Stimulated activated CD4-positive, alpha-beta T cell treated with anti-CD3 and anti-CD28 coated beads, Interleukin-2, amount 100 ng/mL, for 48 hours (primary cell): Measurements from ENCODE around the gene RASA1.
"Not testable (repeated sequence)": the region's sequence is repeated elsewhere in the genome, so short reads cannot be mapped to it uniquely, and the experiment has no call there.

ENCODE experiments used
- DNase-seq, 2 donors: peaks; one replicate each; pipeline ENCODE4 v3.0.0-alpha.2; 2020

The RASA1 gene

GRCh38 chr5:87267574-87268125 is at the start of gene RASA1:
RASA1 (plus strand) TSS chr5:87267883; CDS start chr5:87268452, 569 bp downstream.
- DNase-seq: peak; percentile 80 to 84

DNA sequence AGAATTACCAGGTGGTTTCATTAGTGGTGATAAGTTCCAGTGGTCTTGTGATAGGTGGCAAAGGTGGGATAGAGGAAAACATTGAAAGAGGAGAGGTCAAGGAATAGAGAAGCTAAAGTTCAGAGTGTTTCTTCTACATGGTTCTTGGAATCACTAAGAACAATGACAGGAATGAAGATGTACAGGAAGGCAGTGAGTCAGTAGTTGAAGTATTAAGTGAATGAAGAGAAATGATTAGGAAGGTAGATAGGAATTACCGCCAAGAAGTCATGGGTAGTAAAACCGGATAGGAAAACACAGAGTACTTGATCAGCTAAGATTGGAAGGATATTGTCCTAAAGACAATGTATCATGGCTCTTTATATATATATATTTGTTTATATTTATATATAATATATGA is 37.9 kb upstream of the RASA1 start:
- DNase-seq: no peak

GRCh38 chr5:87231037-87231808 is 36.5 kb upstream of the RASA1 start:
- no peak for DNase-seq

DNA sequence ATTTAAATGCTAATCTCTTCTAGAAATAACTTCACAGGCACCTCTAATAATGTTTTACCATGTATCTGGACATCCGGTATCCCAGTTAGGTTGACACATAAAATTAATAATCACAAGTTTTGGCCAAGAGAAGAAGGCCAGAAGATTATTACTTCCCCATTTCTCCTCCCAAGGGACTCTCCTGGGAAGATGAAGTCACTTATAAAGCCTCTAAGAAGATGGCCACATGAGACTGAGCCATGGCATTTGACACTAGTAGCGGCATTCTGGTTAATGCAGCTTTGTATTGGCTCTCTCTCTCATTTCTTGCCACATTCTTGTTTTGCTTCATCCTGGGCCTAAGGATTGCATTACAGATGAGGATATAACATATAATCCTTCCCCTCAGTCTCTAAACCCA is 34.5 kb upstream of the RASA1 start:
- no peak for DNase-seq

DNA sequence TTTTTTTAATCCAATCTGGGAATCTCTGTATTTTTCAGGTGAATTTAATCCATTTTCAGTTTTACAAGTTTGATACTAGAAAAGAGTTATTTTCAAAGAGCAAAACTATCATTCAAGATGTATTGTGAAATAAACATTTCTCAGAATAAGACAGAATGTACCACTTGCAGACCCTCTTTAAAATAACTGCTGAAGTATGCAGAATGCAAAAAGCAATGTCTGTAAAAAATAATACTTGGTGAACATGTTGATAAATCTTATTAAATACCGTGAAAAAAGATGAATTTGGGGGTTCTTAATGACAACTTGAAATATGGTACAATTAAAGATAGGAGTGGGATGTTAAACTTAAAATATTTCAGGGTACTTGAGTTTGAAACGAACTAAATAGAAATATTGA is 26.1 kb upstream of the RASA1 start:
- DNase-seq: no peak

DNA sequence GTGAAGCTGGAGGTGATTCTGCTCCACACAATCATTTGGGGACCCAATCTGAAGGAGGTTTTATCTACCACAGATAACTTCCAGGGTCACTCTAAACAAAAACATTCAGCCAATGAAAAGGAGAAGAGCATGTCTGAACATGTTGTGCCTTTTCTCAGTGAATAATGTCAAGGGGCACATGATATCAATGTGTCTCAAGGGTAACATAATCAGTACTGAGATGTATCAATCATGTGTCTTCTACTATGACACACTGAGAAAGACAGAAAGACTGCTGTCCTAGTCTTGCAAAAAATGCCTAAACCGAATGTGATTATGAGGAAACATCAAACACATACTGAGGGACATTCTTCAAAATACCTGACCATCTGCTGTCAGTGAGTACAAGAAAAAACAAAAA is 25.4 kb upstream of the RASA1 start:
- no peak for DNase-seq

- DNase-seq: no peak
Observed at GRCh38 chr5:87243161-87243844, 24.4 kb upstream of the RASA1 start.

GRCh38 chr5:87245451-87245850 is 22.2 kb upstream of the RASA1 start:
- no peak for DNase-seq

- DNase-seq: no peak
Observed at GRCh38 chr5:87246061-87246460, 21.6 kb upstream of the RASA1 start.

DNA sequence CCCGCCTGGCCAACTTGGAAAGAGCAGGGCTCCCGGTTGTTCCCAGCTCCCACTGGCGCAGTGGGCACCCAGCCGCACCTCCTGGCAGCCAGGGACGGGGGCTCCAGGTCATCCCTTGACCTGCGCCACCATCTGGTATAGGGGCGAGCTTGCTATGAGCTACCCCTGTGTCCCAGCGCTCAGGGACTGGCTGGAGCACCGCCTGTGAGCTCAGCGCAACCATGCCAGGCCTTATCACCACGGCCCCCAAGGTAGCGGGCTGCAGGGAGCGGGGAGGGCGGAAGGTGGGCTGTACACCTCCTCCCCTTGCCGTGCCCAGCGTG is 15.4 kb upstream of the RASA1 start:
- DNase-seq: no peak

GRCh38 chr5:87254035-87254434 is 13.6 kb upstream of the RASA1 start:
- DNase-seq: no peak

- DNase-seq: no peak
Observed at GRCh38 chr5:87258507-87258906, 9.2 kb upstream of the RASA1 start.

GRCh38 chr5:87260604-87261192 is 7.0 kb upstream of the RASA1 start:
- DNase-seq: no peak

DNA sequence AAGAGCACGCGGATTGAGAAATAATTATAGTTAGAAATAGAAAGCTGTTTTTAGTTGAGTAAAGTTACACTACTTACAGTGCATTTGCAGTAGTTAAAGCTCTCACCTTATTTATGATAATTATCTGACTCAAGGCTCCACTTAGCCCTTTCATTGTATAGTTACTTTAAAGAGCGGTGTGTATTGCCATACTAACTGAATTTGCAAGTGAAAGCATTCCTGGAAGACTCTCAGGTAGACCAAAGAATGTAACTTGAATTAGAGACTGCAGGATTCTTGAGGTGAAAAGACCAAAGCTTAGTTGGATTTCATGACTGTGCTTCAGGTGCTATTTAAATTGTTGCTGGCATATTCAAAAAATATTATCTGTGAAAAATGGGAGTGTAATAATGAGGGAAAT is 4.2 kb upstream of the RASA1 start:
- no peak for DNase-seq

DNA sequence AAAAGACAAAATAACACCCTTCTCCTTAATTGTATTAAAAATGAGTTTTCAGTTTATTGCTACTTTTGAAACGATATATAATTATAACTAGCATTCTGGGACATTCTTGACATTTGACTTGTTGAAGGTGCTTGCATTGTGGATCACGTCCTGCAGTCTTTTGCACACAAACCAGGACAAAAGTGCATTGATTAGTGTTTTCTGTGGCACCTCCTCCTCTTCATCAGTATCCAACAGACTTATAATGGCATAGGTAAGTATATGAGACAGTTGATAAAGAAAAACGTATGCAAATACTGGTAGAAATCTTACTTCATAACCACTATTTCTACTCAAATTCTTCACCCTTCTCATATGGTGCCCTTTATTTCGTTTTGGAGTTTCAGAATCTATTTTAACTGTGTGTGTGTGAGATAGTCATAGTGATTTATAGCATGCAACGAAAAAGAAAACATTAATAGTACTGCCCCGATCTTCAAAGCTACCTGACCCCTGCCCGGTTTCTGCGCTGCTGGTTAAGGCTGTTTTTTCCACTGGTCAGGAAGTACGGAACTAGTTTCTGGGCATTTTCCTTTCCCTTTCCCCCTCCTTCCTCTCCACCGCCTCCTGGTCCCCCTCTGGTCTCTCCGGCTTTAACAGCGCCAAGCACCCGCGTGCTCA is 639 bp upstream of the RASA1 start:
- no peak for DNase-seq

- peak; percentile 58 to 65 for DNase-seq
Observed at GRCh38 chr5:87268126-87268969, 665 bp downstream of the RASA1 start.

DNA sequence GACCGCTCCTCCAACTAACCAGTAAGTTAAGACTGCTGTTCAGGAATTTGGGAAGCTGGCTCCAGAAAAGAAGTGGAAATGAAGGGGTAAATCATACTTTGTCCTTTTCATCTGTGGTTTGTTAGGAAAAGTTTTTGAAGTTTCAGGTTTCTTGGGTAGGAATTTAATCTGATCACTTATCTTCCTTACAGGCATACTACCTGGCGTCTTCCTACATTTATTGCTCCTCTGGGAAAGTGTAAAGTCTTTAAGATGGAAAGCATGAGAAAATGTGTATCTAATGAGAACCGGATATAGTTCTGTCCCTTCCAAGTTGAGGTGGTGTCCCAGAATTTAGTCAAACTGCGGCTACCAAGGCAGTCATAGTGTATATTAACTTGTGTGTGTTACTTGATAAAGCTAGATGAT is 1.3 kb downstream of the RASA1 start:
- DNase-seq: no peak

DNA sequence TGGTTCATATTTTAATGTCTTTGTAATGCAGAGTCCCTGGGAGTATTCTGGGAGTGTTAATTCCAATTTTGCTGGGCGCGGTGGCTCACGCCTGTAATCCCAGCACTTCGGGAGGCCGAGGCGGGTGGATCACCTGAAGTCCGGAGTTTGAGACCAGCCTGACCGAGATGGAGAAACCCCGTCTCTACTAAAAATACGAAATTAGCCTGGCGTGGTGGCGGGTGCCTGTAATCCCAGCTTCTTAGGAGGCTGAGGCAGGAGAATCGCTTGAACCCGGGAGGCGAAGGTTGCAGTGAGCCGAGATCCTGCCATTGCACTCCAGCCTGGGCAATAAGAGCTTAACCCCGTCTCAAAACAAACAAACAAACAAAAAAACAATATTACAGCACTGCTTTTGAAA is 3.2 kb downstream of the RASA1 start:
- DNase-seq: not testable (repeated sequence)

DNA sequence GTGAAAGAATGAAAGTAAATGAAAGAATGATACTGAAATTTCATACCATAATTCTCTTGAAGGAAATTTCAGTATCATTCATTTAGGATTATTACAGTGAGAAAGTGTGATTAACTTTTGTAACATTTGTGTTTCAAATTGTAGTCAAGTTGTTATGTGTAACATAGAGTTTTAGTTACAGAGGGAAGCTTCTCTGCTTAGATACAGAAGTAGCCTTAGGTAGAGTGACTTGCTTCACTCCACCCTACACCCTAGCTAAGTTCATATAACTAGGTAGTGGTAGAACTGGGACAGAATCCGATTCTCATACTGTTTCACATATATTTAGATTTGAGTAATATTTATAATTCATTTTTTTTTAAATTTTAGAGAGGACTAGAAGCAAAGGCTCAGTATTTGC is 9.0 kb downstream of the RASA1 start:
- no peak for DNase-seq

GRCh38 chr5:87277279-87277835 is 9.7 kb downstream of the RASA1 start:
- no peak for DNase-seq

DNA sequence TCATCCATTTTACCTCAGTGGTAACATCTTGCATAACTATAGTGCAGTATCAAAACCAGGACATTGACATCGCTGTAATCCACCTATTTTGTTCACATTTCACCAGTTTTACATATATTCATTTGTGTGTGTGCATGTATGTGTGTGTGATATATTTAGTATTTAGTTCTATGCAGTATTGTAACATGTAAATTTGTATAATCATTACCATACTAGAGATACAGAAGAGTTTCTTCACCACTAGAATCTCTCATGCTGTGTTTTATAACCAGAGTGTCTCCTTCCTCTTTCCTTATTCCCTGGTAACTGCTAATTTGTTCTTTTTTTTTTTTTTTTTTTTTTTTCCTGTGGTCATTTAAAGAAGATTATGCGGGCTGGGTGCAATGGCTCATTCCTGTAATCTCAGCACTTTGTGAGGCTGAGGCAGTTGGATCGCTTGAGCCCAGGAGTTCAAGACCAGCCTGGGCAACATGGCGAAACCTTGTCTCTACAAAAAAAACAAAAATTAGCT is 11.0 kb downstream of the RASA1 start:
- no peak for DNase-seq

- DNase-seq: no peak
Observed at GRCh38 chr5:87282269-87282668, 14.6 kb downstream of the RASA1 start.
